GM23338 (cell line): ENCODE results near the gene CERS3. TPM values are rescaled to one million over a fixed set of nuclear protein-coding genes. Genes with fewer than 3 reads are reported as not detected.

Source experiments
- ATAC-seq: fragments of 200-7000 bp; cut with Tn5 transposase; 3 replicates; pipeline ENCODE4 v1.9.1; 2020
- DNase-seq: peaks from one replicate; pipeline ENCODE4 v3.0.0-alpha.2; 2015; ENCODE audit warnings: low spot score
- H2AFZ ChIP-seq: fragments of 200-600 bp; sonication (generic); 2 replicates; pipeline ENCODE4 v1.8.0; 2016; ENCODE audit warnings: antibody characterized with exemption, mild to moderate bottlenecking, moderate library complexity
- H3F3A ChIP-seq: fragments of 200-600 bp; sonication (generic); replicated peaks from 2 replicates; pipeline ENCODE4 v1.8.0; 2017; ENCODE audit warnings: antibody characterized with exemption, mixed run types, low read depth
- H3K27ac ChIP-seq: fragments of 200-600 bp; sonication (generic); 2 replicates; pipeline ENCODE4 v1.6.1; 2016; ENCODE audit warnings: low read depth
- H3K27me3 ChIP-seq: fragments of 200-600 bp; sonication (generic); 2 replicates; pipeline ENCODE4 v1.8.0; 2016; ENCODE audit warnings: mild to moderate bottlenecking, mixed run types, moderate library complexity; ENCODE audit not compliant: insufficient read depth
- H3K36me3 ChIP-seq: fragments of 200-600 bp; sonication (generic); 2 replicates; pipeline ENCODE4 v1.8.0; 2016; ENCODE audit warnings: mild to moderate bottlenecking; ENCODE audit not compliant: insufficient read depth
- H3K4me1 ChIP-seq: fragments of 200-600 bp; sonication (generic); 2 replicates; pipeline ENCODE4 v1.8.0; 2016; ENCODE audit warnings: mild to moderate bottlenecking, moderate library complexity; ENCODE audit not compliant: insufficient read depth
- H3K4me2 ChIP-seq: fragments of 200-600 bp; sonication (generic); 2 replicates; pipeline ENCODE4 v1.7.1; 2017; ENCODE audit warnings: mixed run types
- H3K4me3 ChIP-seq: fragments of 200-600 bp; sonication (generic); 2 replicates; pipeline ENCODE4 v1.6.1; 2016; ENCODE audit warnings: mixed run types
- H3K79me2 ChIP-seq: fragments of 200-600 bp; sonication (generic); replicated peaks from 2 replicates; pipeline ENCODE4 v1.8.0; 2017; ENCODE audit warnings: mild to moderate bottlenecking; ENCODE audit not compliant: insufficient read depth
- H3K9me2 ChIP-seq: fragments of 200-600 bp; sonication (generic); 2 replicates; pipeline ENCODE4 v1.8.0; 2017; ENCODE audit not compliant: insufficient read depth
- H4K20me1 ChIP-seq: fragments of 200-600 bp; sonication (generic); replicated peaks from 2 replicates; pipeline ENCODE4 v1.8.0; 2017; ENCODE audit warnings: mild to moderate bottlenecking; ENCODE audit not compliant: insufficient read depth
- H3K27ac Mint-ChIP-seq: 2 replicates; pipeline ENCODE4 v1.8.0; 2020; ENCODE audit warnings: inconsistent platforms, mild to moderate bottlenecking, moderate library complexity, mixed read lengths
- H3K27me3 Mint-ChIP-seq: 3 replicates; pipeline ENCODE4 v1.8.0; 2022; ENCODE audit warnings: low read depth, mild to moderate bottlenecking, moderate library complexity, mixed read lengths, inconsistent platforms; ENCODE audit not compliant: insufficient read depth, poor library complexity
- H3K36me3 Mint-ChIP-seq: 3 replicates; pipeline ENCODE4 v1.8.0; 2021; ENCODE audit warnings: low read depth, mild to moderate bottlenecking, inconsistent platforms, moderate library complexity, mixed read lengths
- H3K4me1 Mint-ChIP-seq: 3 replicates; pipeline ENCODE4 v1.8.0; 2020; ENCODE audit warnings: mild to moderate bottlenecking, inconsistent platforms, mixed read lengths
- H3K4me3 Mint-ChIP-seq: 3 replicates; pipeline ENCODE4 v1.8.0; 2021; ENCODE audit warnings: moderate library complexity, mild to moderate bottlenecking, inconsistent platforms, mixed read lengths
- H3K9me3 Mint-ChIP-seq: 3 replicates; pipeline ENCODE4 v1.8.0; 2020; ENCODE audit warnings: moderate library complexity, mild to moderate bottlenecking, inconsistent platforms, mixed read lengths
- CREB1 ChIP-seq: fragments of 250-450 bp; sonication (Bioruptor Pico); IDR thresholded peaks from 2 replicates; pipeline ENCODE4 v1.5.0; 2020; ENCODE audit warnings: low read depth, mild to moderate bottlenecking, moderate library complexity
- EZH2phosphoT487 ChIP-seq: fragments of 200-600 bp; sonication (generic); IDR thresholded peaks from one replicate; pipeline ENCODE4 v1.8.1; 2018; ENCODE audit warnings: antibody characterized with exemption; ENCODE audit not compliant: unreplicated experiment
- JUNB ChIP-seq: IDR thresholded peaks from one replicate; pipeline ENCODE4 v1.6.1; 2016; ENCODE audit warnings: antibody characterized with exemption; ENCODE audit not compliant: unreplicated experiment
- ZNF114 ChIP-seq: fragments of 250-450 bp; sonication (Bioruptor Pico); IDR thresholded peaks from 2 replicates; pipeline ENCODE4 v1.5.0; 2020; ENCODE audit warnings: mild to moderate bottlenecking, moderate library complexity
- ZNF331 ChIP-seq: fragments of 250-450 bp; sonication (Bioruptor Pico); IDR thresholded peaks from 2 replicates; pipeline ENCODE4 v1.5.0; 2020; ENCODE audit warnings: low read depth, mild to moderate bottlenecking, moderate library complexity
- polyA plus RNA-seq: library from polyadenylated mRNA; unstranded; fragments of >200 nt; fragmentation: Nextera tagmentation; extraction: Ambion mirVana; gene quantifications from 2 replicates; pipeline ENCODE4 v1.2.1, GENCODE V29; 2016
- total RNA-seq: library from RNA; depleted of rRNA; stranded (reverse); fragments of >200 nt; shearing (Covaris generic); gene quantifications from 2 replicates; pipeline ENCODE4 v1.2.3, GENCODE V29; 2014
- TF ChIP-seq, protein P1 (sequence below): fragments of 250-450 bp; sonication (Bioruptor Pico); IDR thresholded peaks from 2 replicates; pipeline ENCODE4 v1.5.0; 2020; ENCODE audit warnings: mild to moderate bottlenecking, moderate library complexity
- TF ChIP-seq, protein P2 (sequence below): IDR thresholded peaks from one replicate; pipeline ENCODE4 v1.6.1; 2018; ENCODE audit warnings: antibody characterized with exemption; ENCODE audit not compliant: unreplicated experiment
- TF ChIP-seq, protein P3 (sequence below), 2 experiments: fragments of 200-600 bp in 1 of 2; sonication (generic) in 1 of 2; conservative IDR thresholded peaks; 2 replicates each; pipeline versions ENCODE4 v1.5.1 to v1.6.1; 2016 to 2017; ENCODE audit warnings: antibody characterized with exemption in 2 of 2, low read depth in 2 of 2, mild to moderate bottlenecking in 2 of 2, moderate library complexity in 1 of 2

CERS3 gene
- total and polyA plus RNA-seq, 2 experiments from 2014 or later: 1.8 to 2.2 TPM

GRCh38 chr15:100502651-100503050 is 26.1 kb downstream of the CERS3 start (continued):
- TF ChIP-seq, protein P1, sequence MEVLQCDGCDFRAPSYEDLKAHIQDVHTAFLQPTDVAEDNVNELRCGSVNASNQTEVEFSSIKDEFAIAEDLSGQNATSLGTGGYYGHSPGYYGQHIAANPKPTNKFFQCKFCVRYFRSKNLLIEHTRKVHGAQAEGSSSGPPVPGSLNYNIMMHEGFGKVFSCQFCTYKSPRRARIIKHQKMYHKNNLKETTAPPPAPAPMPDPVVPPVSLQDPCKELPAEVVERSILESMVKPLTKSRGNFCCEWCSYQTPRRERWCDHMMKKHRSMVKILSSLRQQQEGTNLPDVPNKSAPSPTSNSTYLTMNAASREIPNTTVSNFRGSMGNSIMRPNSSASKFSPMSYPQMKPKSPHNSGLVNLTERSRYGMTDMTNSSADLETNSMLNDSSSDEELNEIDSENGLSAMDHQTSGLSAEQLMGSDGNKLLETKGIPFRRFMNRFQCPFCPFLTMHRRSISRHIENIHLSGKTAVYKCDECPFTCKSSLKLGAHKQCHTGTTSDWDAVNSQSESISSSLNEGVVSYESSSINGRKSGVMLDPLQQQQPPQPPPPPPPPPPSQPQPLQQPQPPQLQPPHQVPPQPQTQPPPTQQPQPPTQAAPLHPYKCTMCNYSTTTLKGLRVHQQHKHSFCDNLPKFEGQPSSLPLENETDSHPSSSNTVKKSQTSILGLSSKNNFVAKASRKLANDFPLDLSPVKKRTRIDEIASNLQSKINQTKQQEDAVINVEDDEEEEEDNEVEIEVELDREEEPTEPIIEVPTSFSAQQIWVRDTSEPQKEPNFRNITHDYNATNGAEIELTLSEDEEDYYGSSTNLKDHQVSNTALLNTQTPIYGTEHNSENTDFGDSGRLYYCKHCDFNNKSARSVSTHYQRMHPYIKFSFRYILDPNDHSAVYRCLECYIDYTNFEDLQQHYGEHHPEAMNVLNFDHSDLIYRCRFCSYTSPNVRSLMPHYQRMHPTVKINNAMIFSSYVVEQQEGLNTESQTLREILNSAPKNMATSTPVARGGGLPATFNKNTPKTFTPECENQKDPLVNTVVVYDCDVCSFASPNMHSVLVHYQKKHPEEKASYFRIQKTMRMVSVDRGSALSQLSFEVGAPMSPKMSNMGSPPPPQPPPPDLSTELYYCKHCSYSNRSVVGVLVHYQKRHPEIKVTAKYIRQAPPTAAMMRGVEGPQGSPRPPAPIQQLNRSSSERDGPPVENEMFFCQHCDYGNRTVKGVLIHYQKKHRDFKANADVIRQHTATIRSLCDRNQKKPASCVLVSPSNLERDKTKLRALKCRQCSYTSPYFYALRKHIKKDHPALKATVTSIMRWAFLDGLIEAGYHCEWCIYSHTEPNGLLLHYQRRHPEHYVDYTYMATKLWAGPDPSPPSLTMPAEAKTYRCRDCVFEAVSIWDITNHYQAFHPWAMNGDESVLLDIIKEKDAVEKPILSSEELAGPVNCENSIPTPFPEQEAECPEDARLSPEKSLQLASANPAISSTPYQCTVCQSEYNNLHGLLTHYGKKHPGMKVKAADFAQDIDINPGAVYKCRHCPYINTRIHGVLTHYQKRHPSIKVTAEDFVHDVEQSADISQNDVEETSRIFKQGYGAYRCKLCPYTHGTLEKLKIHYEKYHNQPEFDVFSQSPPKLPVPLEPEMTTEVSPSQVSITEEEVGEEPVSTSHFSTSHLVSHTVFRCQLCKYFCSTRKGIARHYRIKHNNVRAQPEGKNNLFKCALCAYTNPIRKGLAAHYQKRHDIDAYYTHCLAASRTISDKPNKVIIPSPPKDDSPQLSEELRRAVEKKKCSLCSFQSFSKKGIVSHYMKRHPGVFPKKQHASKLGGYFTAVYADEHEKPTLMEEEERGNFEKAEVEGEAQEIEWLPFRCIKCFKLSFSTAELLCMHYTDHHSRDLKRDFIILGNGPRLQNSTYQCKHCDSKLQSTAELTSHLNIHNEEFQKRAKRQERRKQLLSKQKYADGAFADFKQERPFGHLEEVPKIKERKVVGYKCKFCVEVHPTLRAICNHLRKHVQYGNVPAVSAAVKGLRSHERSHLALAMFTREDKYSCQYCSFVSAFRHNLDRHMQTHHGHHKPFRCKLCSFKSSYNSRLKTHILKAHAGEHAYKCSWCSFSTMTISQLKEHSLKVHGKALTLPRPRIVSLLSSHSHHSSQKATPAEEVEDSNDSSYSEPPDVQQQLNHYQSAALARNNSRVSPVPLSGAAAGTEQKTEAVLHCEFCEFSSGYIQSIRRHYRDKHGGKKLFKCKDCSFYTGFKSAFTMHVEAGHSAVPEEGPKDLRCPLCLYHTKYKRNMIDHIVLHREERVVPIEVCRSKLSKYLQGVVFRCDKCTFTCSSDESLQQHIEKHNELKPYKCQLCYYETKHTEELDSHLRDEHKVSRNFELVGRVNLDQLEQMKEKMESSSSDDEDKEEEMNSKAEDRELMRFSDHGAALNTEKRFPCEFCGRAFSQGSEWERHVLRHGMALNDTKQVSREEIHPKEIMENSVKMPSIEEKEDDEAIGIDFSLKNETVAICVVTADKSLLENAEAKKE (CRISPR knock-in tag): no peak
- TF ChIP-seq EZH2phosphoT487: no peak
- TF ChIP-seq, protein P2, sequence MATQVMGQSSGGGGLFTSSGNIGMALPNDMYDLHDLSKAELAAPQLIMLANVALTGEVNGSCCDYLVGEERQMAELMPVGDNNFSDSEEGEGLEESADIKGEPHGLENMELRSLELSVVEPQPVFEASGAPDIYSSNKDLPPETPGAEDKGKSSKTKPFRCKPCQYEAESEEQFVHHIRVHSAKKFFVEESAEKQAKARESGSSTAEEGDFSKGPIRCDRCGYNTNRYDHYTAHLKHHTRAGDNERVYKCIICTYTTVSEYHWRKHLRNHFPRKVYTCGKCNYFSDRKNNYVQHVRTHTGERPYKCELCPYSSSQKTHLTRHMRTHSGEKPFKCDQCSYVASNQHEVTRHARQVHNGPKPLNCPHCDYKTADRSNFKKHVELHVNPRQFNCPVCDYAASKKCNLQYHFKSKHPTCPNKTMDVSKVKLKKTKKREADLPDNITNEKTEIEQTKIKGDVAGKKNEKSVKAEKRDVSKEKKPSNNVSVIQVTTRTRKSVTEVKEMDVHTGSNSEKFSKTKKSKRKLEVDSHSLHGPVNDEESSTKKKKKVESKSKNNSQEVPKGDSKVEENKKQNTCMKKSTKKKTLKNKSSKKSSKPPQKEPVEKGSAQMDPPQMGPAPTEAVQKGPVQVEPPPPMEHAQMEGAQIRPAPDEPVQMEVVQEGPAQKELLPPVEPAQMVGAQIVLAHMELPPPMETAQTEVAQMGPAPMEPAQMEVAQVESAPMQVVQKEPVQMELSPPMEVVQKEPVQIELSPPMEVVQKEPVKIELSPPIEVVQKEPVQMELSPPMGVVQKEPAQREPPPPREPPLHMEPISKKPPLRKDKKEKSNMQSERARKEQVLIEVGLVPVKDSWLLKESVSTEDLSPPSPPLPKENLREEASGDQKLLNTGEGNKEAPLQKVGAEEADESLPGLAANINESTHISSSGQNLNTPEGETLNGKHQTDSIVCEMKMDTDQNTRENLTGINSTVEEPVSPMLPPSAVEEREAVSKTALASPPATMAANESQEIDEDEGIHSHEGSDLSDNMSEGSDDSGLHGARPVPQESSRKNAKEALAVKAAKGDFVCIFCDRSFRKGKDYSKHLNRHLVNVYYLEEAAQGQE: no peak

DNA sequence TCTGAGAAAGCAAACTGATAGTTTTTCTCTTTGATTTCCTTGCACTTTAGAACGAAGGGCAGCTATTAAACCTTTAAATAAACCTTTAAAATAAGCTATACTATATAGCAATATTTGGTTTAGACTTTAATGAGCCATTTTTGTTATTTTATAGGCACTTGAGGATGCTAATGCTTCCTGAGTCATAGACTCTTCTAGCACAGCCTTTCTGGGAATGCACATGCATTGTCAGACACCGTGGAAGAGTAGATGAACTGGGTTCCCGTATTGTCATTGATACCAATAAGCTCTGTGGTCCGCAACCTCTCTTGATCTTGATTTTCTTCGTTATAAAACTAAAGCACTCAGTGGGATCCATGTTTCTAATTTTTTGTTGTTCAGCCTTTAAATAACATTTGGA is 27.6 kb downstream of the CERS3 start:
- no peak for DNase-seq
- Histone ChIP-seq H3K27me3 (no peaks in the 10 kb centered on the region), H3K4me2 (no peak overlapping the region), H2AFZ (no peak overlapping the region), H3K9me2 (no peaks in the 10 kb centered on the region), H3K27ac (no peak overlapping the region), H3F3A (no peaks in the 10 kb centered on the region), H3K4me3 (no peak overlapping the region), H4K20me1 (no peaks in the 10 kb centered on the region), H3K36me3 (no peaks in the 10 kb centered on the region), H3K4me1 (no peaks in the 10 kb centered on the region), H3K79me2 (no peaks in the 10 kb centered on the region)
- Mint-ChIP-seq H3K9me3 (no peaks in the 10 kb centered on the region; the same call in 2 of the 3 replicates), H3K36me3 (no peaks in the 10 kb centered on the region), H3K27ac (no peak overlapping the region), H3K4me3 (no peak overlapping the region), H3K27me3 (no peaks in the 10 kb centered on the region), H3K4me1 (no peaks in the 10 kb centered on the region)
- no peak for ATAC-seq
- TF ChIP-seq, protein P2: no peak
- TF ChIP-seq ZNF114 (CRISPR knock-in tag) (no peak), ZNF331 (no peak), CREB1 (CRISPR knock-in tag) (no peak), JUNB (no peak)
- TF ChIP-seq, protein P3, sequence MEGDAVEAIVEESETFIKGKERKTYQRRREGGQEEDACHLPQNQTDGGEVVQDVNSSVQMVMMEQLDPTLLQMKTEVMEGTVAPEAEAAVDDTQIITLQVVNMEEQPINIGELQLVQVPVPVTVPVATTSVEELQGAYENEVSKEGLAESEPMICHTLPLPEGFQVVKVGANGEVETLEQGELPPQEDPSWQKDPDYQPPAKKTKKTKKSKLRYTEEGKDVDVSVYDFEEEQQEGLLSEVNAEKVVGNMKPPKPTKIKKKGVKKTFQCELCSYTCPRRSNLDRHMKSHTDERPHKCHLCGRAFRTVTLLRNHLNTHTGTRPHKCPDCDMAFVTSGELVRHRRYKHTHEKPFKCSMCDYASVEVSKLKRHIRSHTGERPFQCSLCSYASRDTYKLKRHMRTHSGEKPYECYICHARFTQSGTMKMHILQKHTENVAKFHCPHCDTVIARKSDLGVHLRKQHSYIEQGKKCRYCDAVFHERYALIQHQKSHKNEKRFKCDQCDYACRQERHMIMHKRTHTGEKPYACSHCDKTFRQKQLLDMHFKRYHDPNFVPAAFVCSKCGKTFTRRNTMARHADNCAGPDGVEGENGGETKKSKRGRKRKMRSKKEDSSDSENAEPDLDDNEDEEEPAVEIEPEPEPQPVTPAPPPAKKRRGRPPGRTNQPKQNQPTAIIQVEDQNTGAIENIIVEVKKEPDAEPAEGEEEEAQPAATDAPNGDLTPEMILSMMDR (conservative IDR thresholded peaks at IDR 0.05; ENCODE audit: low read depth in 2 of 2): no peak
